Parathyroid adenoma (tissue), 2 donors: Measurements from ENCODE around the gene OAT.
"Not testable (repeated sequence)": the region's sequence is repeated elsewhere in the genome, so short reads cannot be mapped to it uniquely, and the experiment has no call there.

ENCODE experiments used
- H2AFZ ChIP-seq: fragments of 300-600 bp; sonication (generic); one replicate; pipeline ENCODE4 v1.7.0; 2017; ENCODE audit warnings: antibody characterized with exemption, mild to moderate bottlenecking
- H3K27ac ChIP-seq: fragments of 300-600 bp; sonication (generic); one replicate; pipeline ENCODE4 v1.7.0; 2017
- H3K27me3 ChIP-seq: fragments of 300-600 bp; sonication (generic); one replicate; pipeline ENCODE4 v1.7.0; 2017; ENCODE audit warnings: low read length; ENCODE audit not compliant: control insufficient read depth, insufficient read depth
- H3K36me3 ChIP-seq: fragments of 300-600 bp; sonication (generic); one replicate; pipeline ENCODE4 v1.7.0; 2017; ENCODE audit warnings: low read length; ENCODE audit not compliant: control insufficient read depth, insufficient read depth
- H3K4me1 ChIP-seq: fragments of 300-600 bp; sonication (generic); one replicate; pipeline ENCODE4 v1.7.0; 2017; ENCODE audit warnings: control low read depth
- H3K4me2 ChIP-seq: fragments of 300-600 bp; sonication (generic); one replicate; pipeline ENCODE4 v1.7.0; 2017; ENCODE audit warnings: low read length
- H3K4me3 ChIP-seq: fragments of 300-600 bp; sonication (generic); one replicate; pipeline ENCODE4 v1.7.0; 2017; ENCODE audit warnings: low read depth, low read length
- H3K79me2 ChIP-seq: fragments of 300-600 bp; sonication (generic); one replicate; pipeline ENCODE4 v1.7.0; 2017; ENCODE audit warnings: control low read depth
- H3K9ac ChIP-seq: fragments of 300-600 bp; sonication (generic); one replicate; pipeline ENCODE4 v1.7.0; 2017; ENCODE audit warnings: mild to moderate bottlenecking
- H3K9me3 ChIP-seq: fragments of 300-600 bp; sonication (generic); one replicate; pipeline ENCODE4 v1.7.0; 2017; ENCODE audit warnings: low read length; ENCODE audit not compliant: control insufficient read depth
- TF ChIP-seq, protein P1 (sequence below): fragments of 300-600 bp; sonication (generic); IDR thresholded peaks from one replicate; pipeline ENCODE4 v1.7.0; 2017; ENCODE audit warnings: antibody characterized with exemption, mild to moderate bottlenecking
- donor health status: primary hyperparathyroidism.

OAT gene

DNA sequence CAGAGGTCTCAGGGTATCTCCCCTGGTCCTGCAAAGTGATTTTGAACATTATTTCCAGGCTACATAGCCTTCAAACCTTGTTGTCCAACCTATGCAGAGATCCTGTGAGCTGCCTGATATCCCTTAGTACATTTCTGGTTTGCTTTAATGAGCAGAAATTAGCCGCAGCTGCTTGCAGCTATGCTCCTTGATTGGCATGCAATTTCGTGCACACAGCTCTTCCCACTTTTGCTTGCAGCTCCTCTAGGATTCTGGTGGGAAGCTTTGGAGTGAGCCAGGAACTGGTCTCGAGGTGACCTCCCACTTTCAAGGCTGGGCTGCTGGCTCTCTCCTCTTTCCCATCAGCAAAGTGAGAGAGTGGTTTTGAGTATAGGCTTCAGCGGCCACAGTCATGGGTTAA lies 45.8 kb downstream of the OAT start:
- no peak overlapping the region for H3K4me3 ChIP-seq
- TF ChIP-seq, protein P1, sequence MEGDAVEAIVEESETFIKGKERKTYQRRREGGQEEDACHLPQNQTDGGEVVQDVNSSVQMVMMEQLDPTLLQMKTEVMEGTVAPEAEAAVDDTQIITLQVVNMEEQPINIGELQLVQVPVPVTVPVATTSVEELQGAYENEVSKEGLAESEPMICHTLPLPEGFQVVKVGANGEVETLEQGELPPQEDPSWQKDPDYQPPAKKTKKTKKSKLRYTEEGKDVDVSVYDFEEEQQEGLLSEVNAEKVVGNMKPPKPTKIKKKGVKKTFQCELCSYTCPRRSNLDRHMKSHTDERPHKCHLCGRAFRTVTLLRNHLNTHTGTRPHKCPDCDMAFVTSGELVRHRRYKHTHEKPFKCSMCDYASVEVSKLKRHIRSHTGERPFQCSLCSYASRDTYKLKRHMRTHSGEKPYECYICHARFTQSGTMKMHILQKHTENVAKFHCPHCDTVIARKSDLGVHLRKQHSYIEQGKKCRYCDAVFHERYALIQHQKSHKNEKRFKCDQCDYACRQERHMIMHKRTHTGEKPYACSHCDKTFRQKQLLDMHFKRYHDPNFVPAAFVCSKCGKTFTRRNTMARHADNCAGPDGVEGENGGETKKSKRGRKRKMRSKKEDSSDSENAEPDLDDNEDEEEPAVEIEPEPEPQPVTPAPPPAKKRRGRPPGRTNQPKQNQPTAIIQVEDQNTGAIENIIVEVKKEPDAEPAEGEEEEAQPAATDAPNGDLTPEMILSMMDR = no peak
- no peak overlapping the region for H3K27ac ChIP-seq
- no peak overlapping the region for H2AFZ ChIP-seq
- no peaks in the 10 kb centered on the region for H3K36me3 ChIP-seq
- no peaks in the 10 kb centered on the region for H3K4me1 ChIP-seq
- H3K27me3 ChIP-seq = no peaks in the 10 kb centered on the region
- H3K9me3 ChIP-seq = no peaks in the 10 kb centered on the region
- H3K4me2 ChIP-seq = no peak overlapping the region
- H3K79me2 ChIP-seq = no peaks in the 10 kb centered on the region
- no peak overlapping the region for H3K9ac ChIP-seq

DNA sequence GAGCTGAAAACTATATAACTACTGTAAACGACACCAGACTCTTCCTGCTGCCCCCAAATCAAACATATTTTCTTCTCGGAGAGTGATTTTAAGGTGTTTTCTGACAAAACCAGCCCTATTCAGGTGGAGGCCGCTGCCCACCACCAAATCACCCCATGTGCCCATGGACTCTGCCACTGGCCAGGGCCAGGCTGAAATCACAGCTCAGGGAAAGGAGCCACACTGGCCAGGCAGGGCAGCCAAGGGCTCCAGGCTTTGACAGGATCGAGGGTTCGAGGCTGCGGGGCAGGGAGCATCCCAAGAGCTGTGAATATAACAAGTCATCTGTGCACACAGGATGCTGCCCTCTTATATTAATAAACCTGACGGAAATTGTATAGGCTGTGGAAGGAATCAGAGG lies 48.3 kb downstream of the OAT start:
- H3K4me1 ChIP-seq = no peaks in the 10 kb centered on the region
- TF ChIP-seq, protein P1 = no peak
- no peak overlapping the region for H3K4me2 ChIP-seq
- no peak overlapping the region for H3K9ac ChIP-seq
- no peak overlapping the region for H3K4me3 ChIP-seq
- H3K27me3 ChIP-seq = no peaks in the 10 kb centered on the region
- no peak overlapping the region for H2AFZ ChIP-seq
- no peak overlapping the region for H3K27ac ChIP-seq
- no peaks in the 10 kb centered on the region for H3K36me3 ChIP-seq
- H3K9me3 ChIP-seq = no peaks in the 10 kb centered on the region
- H3K79me2 ChIP-seq = no peaks in the 10 kb centered on the region

DNA sequence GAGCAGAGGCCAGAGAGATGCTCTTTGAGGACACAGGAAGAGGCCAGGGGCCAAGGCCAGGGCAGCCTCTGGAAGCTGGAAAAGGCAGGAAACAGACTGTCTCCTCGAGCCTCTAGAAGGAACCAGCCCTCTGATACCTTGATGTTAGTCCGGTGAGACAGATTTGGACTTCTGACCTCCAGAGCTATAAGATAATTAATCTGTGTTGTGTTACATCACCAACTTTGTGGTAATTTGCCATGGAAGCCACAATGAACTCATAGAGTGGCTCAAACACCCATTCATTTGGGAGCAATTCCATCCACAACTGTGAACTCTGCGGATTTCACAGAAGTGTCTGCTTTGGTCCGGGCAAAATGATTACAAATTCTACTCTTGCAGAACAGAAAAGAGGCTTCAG lies 48.7 kb downstream of the OAT start:
- Histone ChIP-seq H3K36me3 (no peaks in the 10 kb centered on the region), H3K27me3 (no peaks in the 10 kb centered on the region), H3K79me2 (no peaks in the 10 kb centered on the region), H3K9me3 (no peaks in the 10 kb centered on the region), H3K4me2 (no peak overlapping the region), H3K4me1 (no peaks in the 10 kb centered on the region), H3K27ac (no peak overlapping the region), H2AFZ (no peak overlapping the region), H3K4me3 (no peak overlapping the region), H3K9ac (no peak overlapping the region)
- TF ChIP-seq, protein P1 = no peak

DNA sequence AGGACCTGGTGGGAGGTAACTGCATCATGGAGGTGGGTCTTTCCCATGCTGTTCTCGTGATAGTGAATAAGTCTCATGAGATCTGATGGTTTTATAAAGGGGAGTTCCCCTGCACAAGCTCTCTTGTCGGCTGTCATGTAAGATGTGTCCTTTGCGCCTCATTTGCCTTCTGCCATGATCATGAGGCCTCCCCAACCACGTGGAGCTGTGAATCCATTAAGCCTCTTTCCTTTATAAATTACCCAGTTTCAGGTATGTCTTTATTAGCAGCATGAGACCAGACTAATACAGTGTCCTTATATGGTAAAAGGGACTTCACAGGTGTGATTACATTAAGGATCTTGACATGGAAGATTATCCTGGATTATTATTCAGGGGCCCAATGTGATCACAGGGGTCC lies 49.2 kb downstream of the OAT start:
- H3K36me3 ChIP-seq, H3K79me2 ChIP-seq: not testable (repeated sequence)

DNA sequence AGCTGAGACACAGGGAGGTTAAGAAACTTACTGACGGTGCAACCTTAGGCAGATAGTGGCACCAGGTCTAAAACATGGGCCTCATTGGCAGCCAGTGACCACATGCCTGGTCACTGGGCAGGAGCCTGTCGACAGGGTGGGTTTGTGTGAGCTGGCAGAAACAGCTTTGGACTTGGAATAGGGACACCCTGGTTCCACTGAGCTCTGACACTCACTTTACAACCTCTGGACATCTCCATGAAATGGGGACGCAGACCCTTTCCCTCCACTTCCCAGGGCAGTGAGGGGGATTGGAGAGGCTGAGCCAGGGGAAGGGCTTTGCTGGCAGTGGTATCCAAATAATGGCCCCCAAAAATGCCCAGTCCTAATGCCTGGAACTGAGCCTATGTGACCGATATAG lies 49.7 kb downstream of the OAT start:
- Histone ChIP-seq H3K9me3 (no peaks in the 10 kb centered on the region), H3K36me3 (no peaks in the 10 kb centered on the region), H3K79me2 (no peaks in the 10 kb centered on the region), H3K4me2 (no peak overlapping the region), H3K4me1 (no peaks in the 10 kb centered on the region), H3K27ac (no peak overlapping the region), H3K4me3 (no peak overlapping the region), H3K9ac (no peak overlapping the region), H3K27me3 (no peaks in the 10 kb centered on the region), H2AFZ (no peak overlapping the region)
- TF ChIP-seq, protein P1 = no peak

More for the DNA sequence above, 49.2 kb downstream of the OAT start:
- not testable (repeated sequence) for H2AFZ ChIP-seq, H3K9me3 ChIP-seq, H3K27ac ChIP-seq, H3K4me2 ChIP-seq, H3K4me3 ChIP-seq, H3K4me1 ChIP-seq, H3K27me3 ChIP-seq, H3K9ac ChIP-seq
